ENCODE data around the gene ARHGAP24. TPM values are rescaled to one million over a fixed set of nuclear protein-coding genes. Genes with fewer than 3 reads are reported as not detected.

Gene ARHGAP24
- total and polyA plus RNA-seq, 2 donors (not counting 3 experiments of a cell fraction or from before 2014, with no cell fraction given), result 52.1 to 79.4 TPM

DNA sequence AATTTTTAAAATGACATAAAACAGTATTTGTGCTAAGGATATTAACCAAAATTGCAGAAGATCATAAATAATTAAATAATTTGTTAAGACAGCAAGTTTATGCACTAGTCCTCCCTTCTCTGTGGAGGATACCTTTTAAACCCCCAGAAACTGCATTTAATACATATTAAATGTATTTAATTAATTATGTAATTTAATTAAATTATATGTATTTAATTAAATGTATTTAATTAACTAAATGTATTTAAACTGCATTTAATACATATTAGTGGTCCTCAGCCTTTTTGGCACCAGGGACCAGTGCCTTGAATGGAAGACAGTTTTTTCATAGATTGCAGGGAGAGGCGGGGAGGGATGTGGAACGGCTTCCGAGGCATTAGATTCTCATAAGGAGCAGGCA is 404.6 kb downstream of the ARHGAP24 start:
- Histone ChIP-seq H3K4me3 (replicated peaks in 1 of 3; ENCODE audit: insufficient read depth in 1 of 3, low read depth in 1 of 3, low read length in 3 of 3) (no peak overlapping the region), H3K79me2 (ENCODE audit: control insufficient read depth, insufficient read depth, low read length) (peaks cover 88% of the 10 kb centered on the region), H3K36me3 (ENCODE audit: control insufficient read depth in 2 of 2, extremely low read depth in 1 of 2, insufficient read depth in 2 of 2, low read length in 2 of 2) (peaks cover 0 to 2% of the 10 kb centered on the region in 2 experiments), H3K4me2 (ENCODE audit: insufficient read depth, low read length) (no peak overlapping the region), H4K20me1 (replicated peaks; ENCODE audit: control insufficient read depth, extremely low read depth, insufficient read depth, low read length) (peaks cover 13% of the 10 kb centered on the region), H3K9me3 (replicated peaks; ENCODE audit: control insufficient read depth, insufficient read depth, low read length) (no peaks in the 10 kb centered on the region), H2AFZ (ENCODE audit: low read depth, low read length) (no peak overlapping the region), H3K4me1 (ENCODE audit: control insufficient read depth, extremely low read depth, insufficient read depth, low read length) (no peaks in the 10 kb centered on the region), H3K27me3 (ENCODE audit: control insufficient read depth in 2 of 2, insufficient read depth in 2 of 2, low read length in 2 of 2) (no peaks in the 10 kb centered on the region), H3K27ac (ENCODE audit: insufficient read depth, low read depth, low read length) (no peak overlapping the region), H3K9me1 (replicated peaks; ENCODE audit: control insufficient read depth, extremely low read depth, insufficient read depth, low read length) (no peaks in the 10 kb centered on the region), H3K9ac (replicated peaks; ENCODE audit: extremely low read depth, insufficient read depth, low read length) (no peak overlapping the region)
- CTCF ChIA-PET, result no interaction called here
- BruUV-seq (replicated peaks), result no TSS peak
- DNase-seq (ENCODE audit: low read depth, low spot score) (no peak), FAIRE-seq (no peak)
- TF ChIP-seq FOS (IDR thresholded peaks at IDR 0.05; ENCODE audit: borderline replicate concordance, insufficient read depth, low read length), result no peak
- POLR2A ChIA-PET, result no interaction called here
- intact Hi-C loops (cut with micrococcal nuclease), result no loop called here
- dilution Hi-C loops (cut with MboI; ENCODE audit: extremely low pct_ligation_motif_present, low sequenced_read_pairs), result no loop called here

DNA sequence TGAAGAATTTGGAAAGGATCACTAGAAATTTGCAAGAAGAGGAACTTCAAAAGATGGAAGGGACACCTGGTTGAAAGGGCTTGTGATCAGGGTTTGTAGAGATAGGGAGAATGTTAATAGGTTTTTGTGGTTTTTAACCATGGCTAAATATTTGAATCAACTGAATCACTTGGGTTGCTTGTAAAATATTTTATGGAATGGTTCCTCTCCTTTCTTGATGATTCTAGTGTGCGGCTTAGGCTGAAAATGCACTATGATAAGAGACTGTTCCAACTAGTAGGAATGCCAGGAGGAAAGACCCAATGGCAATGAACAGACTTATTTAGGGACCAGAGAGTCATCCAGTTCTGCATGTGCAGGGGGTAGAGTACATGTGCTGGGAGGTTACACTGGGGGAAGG is 408.2 kb downstream of the ARHGAP24 start:
- POLR2A ChIA-PET, result no interaction called here
- BruUV-seq (replicated peaks), result no TSS peak

More for the DNA sequence above, 408.2 kb downstream of the ARHGAP24 start:
- Histone ChIP-seq H3K4me2 (ENCODE audit: insufficient read depth, low read length) (no peak overlapping the region), H3K27ac (ENCODE audit: insufficient read depth, low read depth, low read length) (no peak overlapping the region), H2AFZ (ENCODE audit: low read depth, low read length) (no peak overlapping the region), H3K4me1 (ENCODE audit: control insufficient read depth, extremely low read depth, insufficient read depth, low read length) (peaks cover 12% of the 10 kb centered on the region), H3K9ac (replicated peaks; ENCODE audit: extremely low read depth, insufficient read depth, low read length) (no peak overlapping the region), H3K4me3 (replicated peaks in 1 of 3; ENCODE audit: insufficient read depth in 1 of 3, low read depth in 1 of 3, low read length in 3 of 3) (no peak overlapping the region), H3K79me2 (ENCODE audit: control insufficient read depth, insufficient read depth, low read length) (peaks cover 97% of the 10 kb centered on the region), H3K9me1 (replicated peaks; ENCODE audit: control insufficient read depth, extremely low read depth, insufficient read depth, low read length) (no peaks in the 10 kb centered on the region), H3K36me3 (ENCODE audit: control insufficient read depth in 2 of 2, extremely low read depth in 1 of 2, insufficient read depth in 2 of 2, low read length in 2 of 2) (no peaks in the 10 kb centered on the region), H3K9me3 (replicated peaks; ENCODE audit: control insufficient read depth, insufficient read depth, low read length) (no peaks in the 10 kb centered on the region), H3K27me3 (ENCODE audit: control insufficient read depth in 2 of 2, insufficient read depth in 2 of 2, low read length in 2 of 2) (no peaks in the 10 kb centered on the region), H4K20me1 (replicated peaks; ENCODE audit: control insufficient read depth, extremely low read depth, insufficient read depth, low read length) (peaks cover 9% of the 10 kb centered on the region)
- TF ChIP-seq POLR2A (IDR thresholded peaks at IDR 0.05; ENCODE audit: low read depth, low read length) (no peak), MYC (IDR thresholded peaks at IDR 0.05; ENCODE audit: low read depth, low read length) (no peak), JUN (IDR thresholded peaks at IDR 0.05; ENCODE audit: borderline replicate concordance, insufficient read depth, insufficient read length, low read depth) (no peak), GATA2 (IDR thresholded peaks at IDR 0.05; ENCODE audit: insufficient read depth, insufficient read length, low read depth, low read length) (no peak), EZH2 (IDR thresholded peaks at IDR 0.05; ENCODE audit: borderline replicate concordance, low read depth, low read length, severe bottlenecking) (no peak)
- TF ChIP-seq, protein P1, sequence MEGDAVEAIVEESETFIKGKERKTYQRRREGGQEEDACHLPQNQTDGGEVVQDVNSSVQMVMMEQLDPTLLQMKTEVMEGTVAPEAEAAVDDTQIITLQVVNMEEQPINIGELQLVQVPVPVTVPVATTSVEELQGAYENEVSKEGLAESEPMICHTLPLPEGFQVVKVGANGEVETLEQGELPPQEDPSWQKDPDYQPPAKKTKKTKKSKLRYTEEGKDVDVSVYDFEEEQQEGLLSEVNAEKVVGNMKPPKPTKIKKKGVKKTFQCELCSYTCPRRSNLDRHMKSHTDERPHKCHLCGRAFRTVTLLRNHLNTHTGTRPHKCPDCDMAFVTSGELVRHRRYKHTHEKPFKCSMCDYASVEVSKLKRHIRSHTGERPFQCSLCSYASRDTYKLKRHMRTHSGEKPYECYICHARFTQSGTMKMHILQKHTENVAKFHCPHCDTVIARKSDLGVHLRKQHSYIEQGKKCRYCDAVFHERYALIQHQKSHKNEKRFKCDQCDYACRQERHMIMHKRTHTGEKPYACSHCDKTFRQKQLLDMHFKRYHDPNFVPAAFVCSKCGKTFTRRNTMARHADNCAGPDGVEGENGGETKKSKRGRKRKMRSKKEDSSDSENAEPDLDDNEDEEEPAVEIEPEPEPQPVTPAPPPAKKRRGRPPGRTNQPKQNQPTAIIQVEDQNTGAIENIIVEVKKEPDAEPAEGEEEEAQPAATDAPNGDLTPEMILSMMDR (IDR thresholded peaks at IDR 0.05; ENCODE audit: extremely low read depth in 1 of 2, insufficient read depth in 1 of 2, low read depth in 1 of 2, low read length in 2 of 2), result no peak
- TF ChIP-seq, protein P2, sequence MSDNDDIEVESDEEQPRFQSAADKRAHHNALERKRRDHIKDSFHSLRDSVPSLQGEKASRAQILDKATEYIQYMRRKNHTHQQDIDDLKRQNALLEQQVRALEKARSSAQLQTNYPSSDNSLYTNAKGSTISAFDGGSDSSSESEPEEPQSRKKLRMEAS (IDR thresholded peaks at IDR 0.05; ENCODE audit: insufficient read depth, insufficient read length), result no peak
- CTCF ChIA-PET, result no interaction called here
- intact Hi-C loops (cut with micrococcal nuclease) (no loop called here), dilution Hi-C loops (cut with MboI; ENCODE audit: extremely low pct_ligation_motif_present, low sequenced_read_pairs) (no loop called here)
- no peak for DNase-seq (ENCODE audit: low read depth, low spot score)
- no peak for FAIRE-seq

Measured in endothelial cell of umbilical vein (primary cell).